Endothelial cell of umbilical vein (primary cell): ENCODE results near the gene MSANTD7. TPM values are rescaled to one million over a fixed set of nuclear protein-coding genes. Genes with fewer than 3 reads are reported as not detected.

Experiments used
- BruUV-seq: library from RNA; stranded (reverse); fragments of 400-500 nt; replicated peaks from 2 replicates; lab custom pipeline; 2021; lab: Mats Ljungman, UMichigan
- CTCF ChIA-PET: fragments of 300-600, 350-600 bp; sonication (Branson Sonifier 250); formaldehyde crosslinking; loops from one replicate; lab custom pipeline; 2021; ENCODE audit warnings: antibody characterized with exemption, inconsistent platforms; lab: Charles Lee
- POLR2A ChIA-PET: fragments of 300-600, 350-600 bp; sonication (Branson Sonifier 250); formaldehyde crosslinking; loops from one replicate; lab custom pipeline; 2021; ENCODE audit warnings: antibody characterized with exemption, inconsistent platforms; lab: Charles Lee
- DNase-seq: peaks from one replicate; pipeline ENCODE4 v3.0.0-alpha.2; 2011; ENCODE audit warnings: low read depth, low spot score
- FAIRE-seq: peaks from 2 replicates; lab custom pipeline; 2011; peaks lifted over from hg19 to GRCh38; lab: Jason Lieb, UNC
- H2AFZ ChIP-seq: 2 replicates; pipeline ENCODE4 v1.6.0; 2012; ENCODE audit warnings: low read depth, low read length, control low read depth, inconsistent platforms
- H3K27ac ChIP-seq: 2 replicates; pipeline ENCODE4 v1.5.1; 2011; ENCODE audit warnings: low read depth, mild to moderate bottlenecking, control low read depth, low read length, moderate library complexity; ENCODE audit not compliant: insufficient read depth
- H3K27me3 ChIP-seq, 2 experiments: 2 replicates each; pipeline versions ENCODE4 v1.6.0 to v1.6.1; 2011; ENCODE audit warnings: low read length in 2 of 2, mixed read lengths in 1 of 2; ENCODE audit not compliant: control insufficient read depth in 2 of 2, insufficient read depth in 2 of 2
- H3K36me3 ChIP-seq, 2 experiments: 2 replicates in 1 of 2; 3 replicates in 1 of 2; pipeline ENCODE4 v1.5.1; 2011; ENCODE audit warnings: low read length in 2 of 2, mild to moderate bottlenecking in 1 of 2, moderate library complexity in 1 of 2; ENCODE audit not compliant: control insufficient read depth in 2 of 2, insufficient read depth in 2 of 2; ENCODE audit errors: extremely low read depth in 1 of 2
- H3K4me1 ChIP-seq: 3 replicates; pipeline ENCODE4 v1.5.1; 2011; ENCODE audit warnings: mild to moderate bottlenecking, low read length; ENCODE audit not compliant: control insufficient read depth, insufficient read depth; ENCODE audit errors: extremely low read depth
- H3K4me2 ChIP-seq: 2 replicates; pipeline ENCODE4 v1.6.1; 2011; ENCODE audit warnings: low read length, control low read depth, mixed read lengths; ENCODE audit not compliant: insufficient read depth
- H3K4me3 ChIP-seq, 3 experiments: fragments of 200-600 bp in 1 of 3; sonication (generic), shearing (Covaris generic) in 1 of 3; replicated peaks in 1 of 3; 2 replicates each; pipeline ENCODE4 v1.5.1; 2011 to 2016; ENCODE audit warnings: control low read depth in 3 of 3, low read length in 3 of 3, mild to moderate bottlenecking in 2 of 3, inconsistent platforms in 1 of 3, low read depth in 1 of 3, moderate library complexity in 1 of 3; ENCODE audit not compliant: insufficient read depth in 1 of 3
- H3K79me2 ChIP-seq: 2 replicates; pipeline ENCODE4 v1.6.0; 2012; ENCODE audit warnings: low read length, inconsistent platforms; ENCODE audit not compliant: control insufficient read depth, insufficient read depth
- H3K9ac ChIP-seq: replicated peaks from 2 replicates; pipeline ENCODE3; 2011; ENCODE audit warnings: low read length, control low read depth; ENCODE audit not compliant: insufficient read depth; ENCODE audit errors: extremely low read depth
- H3K9me1 ChIP-seq: replicated peaks from 3 replicates; pipeline ENCODE4 v1.6.0; 2011; ENCODE audit warnings: mild to moderate bottlenecking, low read length; ENCODE audit not compliant: control insufficient read depth, insufficient read depth; ENCODE audit errors: extremely low read depth
- H3K9me3 ChIP-seq: replicated peaks from 2 replicates; pipeline ENCODE4 v1.5.1; 2012; ENCODE audit warnings: low read length, inconsistent platforms; ENCODE audit not compliant: control insufficient read depth, insufficient read depth
- H4K20me1 ChIP-seq: replicated peaks from 2 replicates; pipeline ENCODE3; 2011; ENCODE audit warnings: mild to moderate bottlenecking, low read length; ENCODE audit not compliant: control insufficient read depth, insufficient read depth; ENCODE audit errors: extremely low read depth
- CTCF ChIP-seq, 2 donors: IDR thresholded peaks; 1 replicate in 1 of 2; 2 replicates in 1 of 2; pipeline ENCODE4 v1.5.1; 2011; ENCODE audit warnings: low read length in 2 of 2, mild to moderate bottlenecking in 2 of 2, moderate library complexity in 2 of 2, control low read depth in 1 of 2, inconsistent platforms in 1 of 2, low read depth in 1 of 2; ENCODE audit not compliant: insufficient read depth in 1 of 2; ENCODE audit errors: extremely low read depth in 1 of 2
- EZH2 ChIP-seq: IDR thresholded peaks from 2 replicates; pipeline ENCODE4 v1.6.1; 2012; ENCODE audit warnings: borderline replicate concordance, low read depth, mild to moderate bottlenecking, moderate library complexity, low read length, inconsistent platforms; ENCODE audit not compliant: severe bottlenecking
- FOS ChIP-seq: IDR thresholded peaks from 2 replicates; pipeline ENCODE4 v1.6.1; 2011; ENCODE audit warnings: mild to moderate bottlenecking, low read length, moderate library complexity, borderline replicate concordance; ENCODE audit not compliant: insufficient read depth
- GATA2 ChIP-seq: IDR thresholded peaks from 2 replicates; pipeline ENCODE4 v1.7.0; 2011; ENCODE audit warnings: low read depth, mild to moderate bottlenecking, moderate library complexity, mixed read lengths, low read length; ENCODE audit not compliant: insufficient read length, insufficient read depth
- JUN ChIP-seq: IDR thresholded peaks from 2 replicates; pipeline ENCODE4 v1.6.1; 2011; ENCODE audit warnings: borderline replicate concordance, low read depth; ENCODE audit not compliant: insufficient read length, insufficient read depth
- MAX ChIP-seq: IDR thresholded peaks from 2 replicates; pipeline ENCODE4 v1.6.1; 2011; ENCODE audit not compliant: insufficient read depth, insufficient read length
- MYC ChIP-seq: IDR thresholded peaks from one replicate; pipeline ENCODE4 v1.6.1; 2011; ENCODE audit warnings: mild to moderate bottlenecking, low read depth, low read length
- POLR2A ChIP-seq: IDR thresholded peaks from 2 replicates; pipeline ENCODE4 v1.6.1; 2012; ENCODE audit warnings: low read depth, mild to moderate bottlenecking, control low read depth, low read length
- POLR2AphosphoS5 ChIP-seq: IDR thresholded peaks from 2 replicates; pipeline ENCODE4 v1.6.1; 2012; ENCODE audit warnings: low read depth, mild to moderate bottlenecking, control low read depth, low read length, moderate library complexity; ENCODE audit not compliant: insufficient read depth
- dilution Hi-C: fragments of 300-500 bp; cut with MboI; formaldehyde crosslinking; loops from one replicate; pipeline ENCODE4 v1.15.0; 2019; ENCODE audit warnings: low sequenced_read_pairs; ENCODE audit not compliant: extremely low pct_ligation_motif_present
- intact Hi-C: fragments of 100-400 bp; cut with micrococcal nuclease; formaldehyde crosslinking; loops from one replicate; pipeline ENCODE4 v1.10.0; 2022
- polyA plus RNA-seq, 4 experiments: library from polyadenylated mRNA; depleted of rRNA in 3 of 4; stranded (reverse) in 3 of 4; unstranded in 1 of 4; fragments of >200 nt; gene quantifications; 2 replicates each; pipeline versions ENCODE4 v1.2.1 to v1.2.3, GENCODE V29; 2011 to 2012; ENCODE audit warnings: missing spikeins in 1 of 4
- total RNA-seq: library from RNA; stranded (reverse); gene quantifications from 2 replicates; pipeline ENCODE4 v1.2.3, GENCODE V29; 2021

MSANTD7 gene
- total and polyA plus RNA-seq, 2 donors (not counting 3 experiments of a cell fraction or from before 2014, with no cell fraction given) = 4.8 to 13.1 TPM

- H3K79me2 ChIP-seq = peaks cover 22% of the 10 kb centered on the region
- no TSS peak for BruUV-seq
- H3K36me3 ChIP-seq = no peaks in the 10 kb centered on the region
- no peak overlapping the region for H3K27ac ChIP-seq
- intact Hi-C loops = loop anchor here (5.0 kb wide), 1 partner anchor 299 kb away; no protein-coding TSS in a partner anchor
- H3K4me3 ChIP-seq = no peak overlapping the region
- ChIA-PET POLR2A (no interaction called here), CTCF (interaction anchor here (0.9 to 3.8 kb wide), 3 partner anchors 13 to 299 kb away, joined by 3 to 23 read pairs (median 16); partner anchors contain the start of gene SUV39H2)
- DNase-seq = no peak
- no peaks in the 10 kb centered on the region for H4K20me1 ChIP-seq
- H3K4me1 ChIP-seq = peaks cover 11% of the 10 kb centered on the region
- no peak for FAIRE-seq
- H3K9me1 ChIP-seq = no peaks in the 10 kb centered on the region
- TF ChIP-seq POLR2AphosphoS5 = no peak
- dilution Hi-C loops = no loop called here
- H3K27me3 ChIP-seq = no peaks in the 10 kb centered on the region
- H3K9ac ChIP-seq = no peak overlapping the region
- no peak overlapping the region for H3K4me2 ChIP-seq
- no peaks in the 10 kb centered on the region for H3K9me3 ChIP-seq
- H2AFZ ChIP-seq = no peak overlapping the region
These were observed 1.9 kb upstream of the MSANTD7 start for GRCh38 chr10:14836208-14836607.

- DNase-seq (no peak), FAIRE-seq (no peak)
- CTCF ChIA-PET = interaction anchor here (0.9 to 3.8 kb wide), 14 partner anchors 10 to 640 kb away, joined by 3 to 23 read pairs (median 7); partner anchors contain the start of gene SUV39H2
- intact Hi-C loops = loop anchor here (5.0 kb wide), 1 partner anchor 300 kb away; no protein-coding TSS in a partner anchor
- Histone ChIP-seq H3K4me3 (peak overlapping the region; percentile 33 to 63 (median 44)), H2AFZ (peak overlapping the region; percentile 86), H3K27ac (peak overlapping the region; percentile 34), H3K79me2 (peaks cover 27% of the 10 kb centered on the region), H4K20me1 (no peaks in the 10 kb centered on the region), H3K36me3 (peaks cover 4 to 7% of the 10 kb centered on the region in 2 experiments), H3K9ac (peak overlapping the region; percentile 61), H3K27me3 (no peaks in the 10 kb centered on the region), H3K9me1 (no peaks in the 10 kb centered on the region), H3K4me2 (peak overlapping the region; percentile 80), H3K9me3 (no peaks in the 10 kb centered on the region), H3K4me1 (peaks cover 11% of the 10 kb centered on the region)
- no peak for TF ChIP-seq POLR2A
- TF ChIP-seq FOS = no peak
- no peak for TF ChIP-seq CTCF (IDR thresholded peaks at IDR 0.05; ENCODE audit: extremely low read depth in 1 of 2, insufficient read depth in 1 of 2, low read depth in 1 of 2, low read length in 2 of 2)
- TF ChIP-seq POLR2AphosphoS5 = no peak
- TF ChIP-seq MYC = no peak
- no peak for TF ChIP-seq GATA2
- no peak for TF ChIP-seq MAX
- no peak for TF ChIP-seq JUN
- TF ChIP-seq EZH2 = no peak
- TSS peak; percentile 21 for BruUV-seq
- dilution Hi-C loops = no loop called here
- POLR2A ChIA-PET = interaction anchor here (0.8 to 1.7 kb wide), 2 partner anchors 41 to 338 kb away, joined by 3 to 8 read pairs; partner anchors contain the start of gene SUV39H2
These were observed 926 bp upstream of the MSANTD7 start for GRCh38 chr10:14837003-14837756.
